Progenitor cell of endocrine pancreas (in vitro differentiated cells): ENCODE results near the gene SPOCK1. TPM values are rescaled to one million over a fixed set of nuclear protein-coding genes. Genes with fewer than 3 reads are reported as not detected.
"Not testable (repeated sequence)": the region's sequence is repeated elsewhere in the genome, so short reads cannot be mapped to it uniquely, and the experiment has no call there.

ENCODE experiments used
- DNase-seq: peaks from one replicate; pipeline ENCODE4 v3.0.0; 2021; ENCODE audit warnings: low spot score; ENCODE audit not compliant: unreplicated experiment
- H3K27ac Mint-ChIP-seq: 2 replicates; pipeline ENCODE4 v1.8.0; 2021; ENCODE audit warnings: mild to moderate bottlenecking, moderate library complexity, mixed read lengths
- H3K27me3 Mint-ChIP-seq: 2 replicates; pipeline ENCODE4 v1.8.0; 2021; ENCODE audit warnings: mixed read lengths
- H3K36me3 Mint-ChIP-seq: 2 replicates; pipeline ENCODE4 v1.8.0; 2022; ENCODE audit warnings: mixed read lengths; ENCODE audit not compliant: insufficient read depth
- H3K4me1 Mint-ChIP-seq: 2 replicates; pipeline ENCODE4 v1.8.0; 2021; ENCODE audit warnings: low read depth, mixed read lengths
- H3K4me3 Mint-ChIP-seq: 2 replicates; pipeline ENCODE4 v1.8.0; 2021; ENCODE audit warnings: low read depth, mild to moderate bottlenecking, moderate library complexity, mixed read lengths
- H3K9me3 Mint-ChIP-seq: 2 replicates; pipeline ENCODE4 v1.8.0; 2021; ENCODE audit warnings: low read depth, mixed read lengths
- total RNA-seq: library from RNA; stranded (reverse); gene quantifications from 2 replicates; pipeline ENCODE4 v1.2.1, GENCODE V29; 2021
- TF ChIP-seq, protein P1 (sequence below): fragments of 200-600 bp; sonication (generic); IDR thresholded peaks from one replicate; pipeline ENCODE4 v1.5.0; 2021; ENCODE audit warnings: antibody characterized with exemption, mild to moderate bottlenecking; ENCODE audit not compliant: unreplicated experiment

SPOCK1 gene
- total RNA-seq, 1 donor from 2014 or later: 41.4 TPM

DNA sequence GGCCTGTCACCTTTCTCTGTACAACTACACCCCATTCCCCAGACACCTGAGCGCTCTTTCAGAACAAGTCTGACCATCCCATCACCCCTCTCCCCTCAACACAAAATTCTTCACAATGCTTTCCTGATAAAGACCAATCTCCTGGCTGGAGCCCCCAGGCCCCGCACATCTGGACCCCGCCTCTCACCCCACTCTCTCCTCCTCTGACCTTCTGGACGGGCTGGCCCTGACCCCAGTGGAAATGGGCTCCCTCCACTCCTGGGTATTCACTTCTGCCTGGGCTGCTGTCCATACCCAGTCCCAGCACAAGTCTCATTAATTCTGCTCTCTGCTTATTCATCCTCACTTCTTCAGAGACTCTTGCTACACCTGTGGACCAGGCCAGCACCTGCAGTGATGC is 2.1 kb upstream of the SPOCK1 start:
- peaks cover 23% of the 10 kb centered on the region for H3K27me3 Mint-ChIP-seq
- peaks cover 7% of the 10 kb centered on the region for H3K4me1 Mint-ChIP-seq
- no peaks in the 10 kb centered on the region for H3K36me3 Mint-ChIP-seq
- TF ChIP-seq, protein P1, sequence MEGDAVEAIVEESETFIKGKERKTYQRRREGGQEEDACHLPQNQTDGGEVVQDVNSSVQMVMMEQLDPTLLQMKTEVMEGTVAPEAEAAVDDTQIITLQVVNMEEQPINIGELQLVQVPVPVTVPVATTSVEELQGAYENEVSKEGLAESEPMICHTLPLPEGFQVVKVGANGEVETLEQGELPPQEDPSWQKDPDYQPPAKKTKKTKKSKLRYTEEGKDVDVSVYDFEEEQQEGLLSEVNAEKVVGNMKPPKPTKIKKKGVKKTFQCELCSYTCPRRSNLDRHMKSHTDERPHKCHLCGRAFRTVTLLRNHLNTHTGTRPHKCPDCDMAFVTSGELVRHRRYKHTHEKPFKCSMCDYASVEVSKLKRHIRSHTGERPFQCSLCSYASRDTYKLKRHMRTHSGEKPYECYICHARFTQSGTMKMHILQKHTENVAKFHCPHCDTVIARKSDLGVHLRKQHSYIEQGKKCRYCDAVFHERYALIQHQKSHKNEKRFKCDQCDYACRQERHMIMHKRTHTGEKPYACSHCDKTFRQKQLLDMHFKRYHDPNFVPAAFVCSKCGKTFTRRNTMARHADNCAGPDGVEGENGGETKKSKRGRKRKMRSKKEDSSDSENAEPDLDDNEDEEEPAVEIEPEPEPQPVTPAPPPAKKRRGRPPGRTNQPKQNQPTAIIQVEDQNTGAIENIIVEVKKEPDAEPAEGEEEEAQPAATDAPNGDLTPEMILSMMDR: no peak
- no peak overlapping the region for H3K4me3 Mint-ChIP-seq
- H3K9me3 Mint-ChIP-seq: no peaks in the 10 kb centered on the region
- no peak overlapping the region for H3K27ac Mint-ChIP-seq
- DNase-seq: no peak

DNA sequence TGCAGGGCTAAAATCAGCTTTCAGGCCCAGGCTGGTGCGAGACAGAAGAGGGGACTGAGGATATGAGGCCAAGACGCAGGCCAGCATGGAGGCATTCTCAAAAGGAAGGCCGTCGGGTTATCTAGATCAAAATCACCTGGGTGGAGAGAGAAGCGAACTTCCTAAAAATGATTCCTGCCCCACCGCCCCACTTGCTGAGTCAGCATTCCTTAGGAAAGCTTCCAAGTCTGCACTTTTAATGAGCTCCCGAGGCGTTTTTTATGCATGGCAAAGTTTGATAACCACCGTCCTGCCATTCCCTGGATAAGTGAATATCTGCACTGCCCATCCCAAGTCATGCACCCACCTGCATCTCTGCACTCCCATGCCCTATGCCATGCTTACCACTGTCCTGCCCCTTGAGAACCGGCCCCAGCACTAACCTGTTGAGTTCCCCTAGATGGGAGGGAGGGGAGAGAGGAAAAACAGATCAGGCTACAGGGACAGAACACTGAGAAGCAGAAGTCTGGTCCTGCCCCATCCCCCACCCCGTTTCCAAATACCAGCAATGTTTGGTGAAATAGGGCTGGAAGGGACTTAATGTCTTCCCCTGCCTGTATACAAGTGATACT is 1.6 kb upstream of the SPOCK1 start:
- TF ChIP-seq, protein P1: no peak
- Mint-ChIP-seq H3K4me1 (peaks cover 7% of the 10 kb centered on the region), H3K9me3 (no peaks in the 10 kb centered on the region), H3K27ac (no peak overlapping the region), H3K27me3 (peaks cover 26% of the 10 kb centered on the region), H3K36me3 (no peaks in the 10 kb centered on the region), H3K4me3 (no peak overlapping the region)
- DNase-seq: no peak

DNA sequence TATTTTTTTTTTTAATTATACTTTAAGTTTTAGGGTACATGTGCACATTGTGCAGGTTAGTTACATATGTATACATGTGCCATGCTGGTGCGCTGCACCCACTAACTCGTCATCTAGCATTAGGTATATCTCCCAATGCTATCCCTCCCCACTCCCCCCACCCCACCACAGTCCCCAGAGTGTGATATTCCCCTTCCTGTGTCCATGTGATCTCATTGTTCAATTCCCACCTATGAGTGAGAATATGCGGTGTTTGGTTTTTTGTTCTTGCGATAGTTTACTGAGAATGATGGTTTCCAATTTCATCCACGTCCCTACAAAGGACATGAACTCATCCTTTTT is 351 bp upstream of the SPOCK1 start:
- peaks cover 34% of the 10 kb centered on the region for H3K27me3 Mint-ChIP-seq
- H3K27ac Mint-ChIP-seq, H3K36me3 Mint-ChIP-seq, DNase-seq, H3K4me3 Mint-ChIP-seq, H3K9me3 Mint-ChIP-seq: not testable (repeated sequence)
- peaks cover 14% of the 10 kb centered on the region for H3K4me1 Mint-ChIP-seq

DNA sequence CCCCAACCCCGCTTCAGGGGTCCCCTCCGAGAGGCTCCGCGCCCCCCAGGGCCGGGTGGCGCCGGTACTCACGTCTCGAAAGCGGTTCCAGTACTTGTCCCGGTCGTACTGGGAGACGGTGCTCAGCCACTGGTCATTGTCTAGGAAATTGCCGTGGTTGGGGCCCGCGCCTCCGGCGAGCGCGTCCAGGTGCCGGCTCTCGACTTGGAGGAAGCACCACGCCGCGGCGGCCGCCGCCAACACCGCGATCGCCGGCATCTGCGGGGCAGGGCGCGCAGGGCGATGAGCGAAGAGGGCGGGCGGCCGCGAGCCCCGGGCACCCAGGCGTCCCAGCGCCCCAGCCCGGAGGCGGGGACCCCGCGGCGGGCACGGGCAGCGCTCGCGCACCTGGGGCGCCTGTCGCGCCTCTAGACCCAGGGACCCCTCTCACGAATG is 808 bp downstream of the SPOCK1 start:
- TF ChIP-seq, protein P1: no peak
- DNase-seq: peak; percentile 26
- no peak overlapping the region for H3K27ac Mint-ChIP-seq
- peaks cover 34% of the 10 kb centered on the region for H3K27me3 Mint-ChIP-seq
- peak overlapping the region; percentile 70 for H3K4me3 Mint-ChIP-seq
- H3K9me3 Mint-ChIP-seq: no peaks in the 10 kb centered on the region
- peaks cover 14% of the 10 kb centered on the region for H3K4me1 Mint-ChIP-seq
- no peaks in the 10 kb centered on the region for H3K36me3 Mint-ChIP-seq

DNA sequence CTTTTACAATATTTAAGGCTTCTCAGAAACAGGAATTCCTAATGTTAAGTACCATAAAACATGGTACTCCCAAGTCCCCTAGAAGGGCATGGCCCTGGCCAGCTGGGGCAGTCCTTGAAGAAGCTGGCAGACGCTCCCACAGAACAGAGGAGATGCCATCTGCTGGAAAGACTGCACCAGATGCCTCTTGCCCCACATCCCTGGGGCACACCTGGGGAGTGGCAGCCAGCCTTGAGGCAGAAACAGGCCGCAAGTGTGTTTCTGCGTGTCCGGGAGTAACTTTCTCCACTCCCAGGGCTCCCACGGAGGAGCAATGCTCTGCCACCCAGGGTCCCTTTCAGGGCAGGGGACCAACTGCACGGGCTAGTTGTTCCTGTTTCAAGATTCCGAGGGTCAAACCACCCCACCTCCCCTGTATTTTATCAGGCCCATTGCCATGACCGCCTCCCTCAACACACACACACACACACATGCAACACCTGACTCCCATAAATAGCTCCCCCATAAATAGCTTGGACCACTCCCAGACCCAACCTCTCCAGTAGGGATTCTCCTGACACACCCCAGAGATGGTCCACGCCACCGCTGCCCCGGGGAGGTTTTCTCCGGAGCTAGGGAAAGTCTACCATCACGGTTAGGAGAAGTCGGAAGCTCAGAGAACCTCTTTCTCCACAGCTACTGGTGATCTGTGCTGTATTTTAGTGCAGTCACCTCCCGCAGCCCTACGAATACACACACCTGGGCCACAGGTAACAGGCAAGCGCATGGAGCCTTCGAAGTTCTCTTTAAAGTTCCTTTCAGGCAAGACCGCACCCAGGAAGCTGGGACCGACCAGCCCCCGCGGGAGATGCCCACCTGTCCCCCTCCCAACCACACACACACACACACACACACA is 1.5 kb downstream of the SPOCK1 start:
- Mint-ChIP-seq H3K4me3 (peak overlapping the region; percentile 70), H3K27ac (no peak overlapping the region), H3K36me3 (no peaks in the 10 kb centered on the region), H3K9me3 (no peaks in the 10 kb centered on the region), H3K27me3 (peaks cover 34% of the 10 kb centered on the region), H3K4me1 (peaks cover 14% of the 10 kb centered on the region)
- DNase-seq: no peak
- TF ChIP-seq, protein P1: no peak

DNA sequence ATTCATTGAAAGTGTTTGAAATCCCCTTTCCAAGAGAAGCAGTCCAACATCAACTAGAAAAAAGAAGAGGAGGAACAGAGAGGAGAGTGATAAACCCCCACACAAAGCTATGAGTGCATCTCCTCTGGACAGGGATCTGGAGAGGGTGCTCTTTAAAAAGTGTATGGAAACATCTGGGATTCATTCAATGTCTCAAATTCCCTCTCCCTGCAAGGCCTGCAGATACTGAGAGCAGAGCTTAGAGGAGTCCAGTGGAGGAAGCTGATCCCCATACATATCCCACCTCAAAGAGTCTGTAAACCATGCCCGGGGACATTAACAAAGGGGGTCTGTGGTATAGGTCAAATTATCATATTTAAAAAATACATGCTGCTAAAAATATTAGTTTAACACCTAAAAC is 2.2 kb downstream of the SPOCK1 start:
- no peaks in the 10 kb centered on the region for H3K9me3 Mint-ChIP-seq
- peaks cover 34% of the 10 kb centered on the region for H3K27me3 Mint-ChIP-seq
- no peak overlapping the region for H3K4me3 Mint-ChIP-seq
- no peak for DNase-seq
- no peak overlapping the region for H3K27ac Mint-ChIP-seq
- TF ChIP-seq, protein P1: no peak
- peaks cover 14% of the 10 kb centered on the region for H3K4me1 Mint-ChIP-seq
- H3K36me3 Mint-ChIP-seq: no peaks in the 10 kb centered on the region
